ENCODE measurements around the gene SLC5A12.

The SLC5A12 gene

GRCh38 chr11:26719998-26720397, 1.9 kb downstream of the SLC5A12 start:
- DNase-seq (ENCODE audit: low read depth) = no peak
- no peak overlapping the region for H3K4me3 ChIP-seq (ENCODE audit: low read length)
- TF ChIP-seq CTCF (conservative IDR thresholded peaks at IDR 0.05; ENCODE audit: low read depth, low read length) = no peak

GRCh38 chr11:26719289-26719973, 2.4 kb downstream of the SLC5A12 start:
- no peak overlapping the region for H3K4me3 ChIP-seq (ENCODE audit: low read length)
- DNase-seq (ENCODE audit: low read depth) = no peak
- no peak for TF ChIP-seq CTCF (conservative IDR thresholded peaks at IDR 0.05; ENCODE audit: low read depth, low read length)

GRCh38 chr11:26717771-26718170, 4.1 kb downstream of the SLC5A12 start:
- TF ChIP-seq CTCF (conservative IDR thresholded peaks at IDR 0.05; ENCODE audit: low read depth, low read length) = no peak
- no peak overlapping the region for H3K4me3 ChIP-seq (ENCODE audit: low read length)
- no peak for DNase-seq (ENCODE audit: low read depth)

- H3K4me3 ChIP-seq (ENCODE audit: low read length) = no peak overlapping the region
- DNase-seq (ENCODE audit: low read depth) = no peak
- TF ChIP-seq CTCF (conservative IDR thresholded peaks at IDR 0.05; ENCODE audit: low read depth, low read length) = no peak
Measured at GRCh38 chr11:26715133-26715532, 6.7 kb downstream of the SLC5A12 start.

- no peak for TF ChIP-seq CTCF (conservative IDR thresholded peaks at IDR 0.05; ENCODE audit: low read depth, low read length)
- no peak for DNase-seq (ENCODE audit: low read depth)
- H3K4me3 ChIP-seq (ENCODE audit: low read length) = no peak overlapping the region
Measured at GRCh38 chr11:26712497-26712896, 9.4 kb downstream of the SLC5A12 start.

- no peak for DNase-seq (ENCODE audit: low read depth)
- TF ChIP-seq CTCF (conservative IDR thresholded peaks at IDR 0.05; ENCODE audit: low read depth, low read length) = no peak
- H3K4me3 ChIP-seq (ENCODE audit: low read length) = no peak overlapping the region
Measured at GRCh38 chr11:26710489-26710888, 11.4 kb downstream of the SLC5A12 start.

- no peak overlapping the region for H3K4me3 ChIP-seq (ENCODE audit: low read length)
- no peak for DNase-seq (ENCODE audit: low read depth)
- no peak for TF ChIP-seq CTCF (conservative IDR thresholded peaks at IDR 0.05; ENCODE audit: low read depth, low read length)
Measured at GRCh38 chr11:26708736-26709456, 13.0 kb downstream of the SLC5A12 start.
